Mononuclear cell (primary cell): Measurements from ENCODE around the gene RASL10B. TPM values are rescaled to one million over a fixed set of nuclear protein-coding genes. Genes with fewer than 3 reads are reported as not detected.
"Not testable (repeated sequence)": the region's sequence is repeated elsewhere in the genome, so short reads cannot be mapped to it uniquely, and the experiment has no call there.

Source experiments
- H3K27me3 ChIP-seq: 2 replicates; pipeline ENCODE4 v1.6.0; 2011; ENCODE audit warnings: low read length, control low read depth; ENCODE audit not compliant: insufficient read depth
- H3K4me1 ChIP-seq: 2 replicates; pipeline ENCODE4 v1.5.1; 2011; ENCODE audit warnings: mild to moderate bottlenecking, low read length, control low read depth; ENCODE audit not compliant: insufficient read depth
- H3K4me3 ChIP-seq: 2 replicates; pipeline ENCODE4 v1.5.1; 2011; ENCODE audit warnings: mild to moderate bottlenecking, low read length, moderate library complexity
- H3K9me3 ChIP-seq: 2 replicates; pipeline ENCODE4 v1.5.1; 2011; ENCODE audit warnings: low read depth, mild to moderate bottlenecking, control low read depth, low read length
- total RNA-seq: library from RNA; depleted of rRNA; stranded (reverse); fragments of >200 nt; gene quantifications from one replicate; pipeline ENCODE4 v1.2.3, GENCODE V29; 2012

RASL10B gene
- total RNA-seq, 1 donor, result 0.10 TPM

DNA sequence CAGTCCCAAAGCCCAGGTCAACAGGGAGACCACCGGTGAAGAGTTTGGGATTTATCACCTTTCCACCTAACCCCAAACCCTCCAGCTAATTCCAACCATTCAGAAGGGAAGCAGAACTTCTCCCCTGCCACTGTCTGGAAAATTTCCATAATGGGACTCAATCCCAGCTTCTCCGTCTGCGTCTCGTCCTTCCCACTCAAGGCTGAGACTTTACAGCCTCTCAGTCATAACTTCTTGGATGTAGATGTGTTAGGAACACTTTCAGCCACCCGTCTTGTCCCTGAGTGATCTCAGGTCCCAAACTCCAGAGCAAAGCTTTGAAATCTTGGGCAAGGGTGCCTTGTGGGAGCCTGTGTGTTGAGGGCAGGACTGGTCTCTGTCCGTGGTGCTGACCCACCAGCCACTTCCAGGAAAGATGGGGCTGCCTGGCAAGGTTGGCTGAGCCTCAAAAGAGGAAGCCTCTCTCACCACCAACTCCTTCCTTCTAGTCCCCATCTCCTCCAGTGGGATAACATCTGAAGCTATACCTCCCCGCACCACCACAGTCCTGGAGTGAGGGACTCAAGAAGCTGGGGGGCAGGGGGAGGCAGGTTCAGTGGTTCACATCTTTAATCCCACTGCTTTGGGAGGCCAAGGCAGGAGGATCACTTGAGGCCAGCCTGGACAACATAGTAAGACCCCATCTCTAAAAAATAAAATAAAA, 12.3 kb downstream of the RASL10B start:
- Histone ChIP-seq H3K4me3 (no peak overlapping the region), H3K27me3 (peaks cover 14% of the 10 kb centered on the region), H3K4me1 (no peaks in the 10 kb centered on the region), H3K9me3 (no peaks in the 10 kb centered on the region)

GRCh38 chr17:35744830-35745229, 13.4 kb downstream of the RASL10B start:
- Histone ChIP-seq H3K9me3 (no peaks in the 10 kb centered on the region), H3K4me3 (no peak overlapping the region), H3K4me1 (no peaks in the 10 kb centered on the region), H3K27me3 (peaks cover 25% of the 10 kb centered on the region)

GRCh38 chr17:35745246-35745645, 13.8 kb downstream of the RASL10B start:
- Histone ChIP-seq H3K9me3 (no peaks in the 10 kb centered on the region), H3K4me3 (no peak overlapping the region), H3K27me3 (peaks cover 27% of the 10 kb centered on the region), H3K4me1 (no peaks in the 10 kb centered on the region)

DNA sequence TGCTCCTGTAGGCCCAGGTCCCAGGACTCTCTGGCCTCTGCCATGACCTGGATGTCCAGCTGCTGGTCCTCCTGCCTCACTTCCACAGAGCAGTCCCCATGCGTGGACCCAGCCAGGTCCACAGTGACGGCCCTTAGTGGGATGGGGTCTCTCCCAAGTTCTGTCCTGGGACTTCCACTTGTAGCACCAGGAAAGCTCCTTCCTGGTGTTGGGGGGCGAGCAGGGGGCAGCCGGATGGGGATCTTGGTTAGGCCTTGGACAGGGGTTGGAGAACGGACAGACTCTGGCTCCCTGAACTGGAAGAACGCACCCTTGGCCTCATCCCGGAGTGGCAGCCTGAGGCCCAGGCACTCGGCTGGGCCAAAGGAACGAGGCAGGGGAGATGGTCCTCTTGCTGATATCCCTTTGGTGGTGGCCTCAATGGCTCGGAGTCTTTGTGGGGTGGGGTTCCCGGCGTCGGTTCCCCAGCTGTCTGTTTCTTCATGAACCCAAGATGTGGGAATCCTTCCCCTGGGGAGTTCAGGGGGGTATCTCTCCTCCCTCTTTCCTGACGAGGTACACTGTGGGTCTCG, 14.4 kb downstream of the RASL10B start:
- Histone ChIP-seq H3K4me3 (no peak overlapping the region), H3K27me3 (peaks cover 27% of the 10 kb centered on the region), H3K9me3 (no peaks in the 10 kb centered on the region), H3K4me1 (no peaks in the 10 kb centered on the region)

- no peak overlapping the region for H3K4me3 ChIP-seq
- H3K27me3 ChIP-seq, result peaks cover 21% of the 10 kb centered on the region
- no peaks in the 10 kb centered on the region for H3K9me3 ChIP-seq
- no peaks in the 10 kb centered on the region for H3K4me1 ChIP-seq
These were observed 16.1 kb downstream of the RASL10B start for GRCh38 chr17:35747540-35748017.

GRCh38 chr17:35748341-35748841, 17.0 kb downstream of the RASL10B start:
- no peaks in the 10 kb centered on the region for H3K9me3 ChIP-seq
- H3K4me3 ChIP-seq, result no peak overlapping the region
- H3K4me1 ChIP-seq, result no peaks in the 10 kb centered on the region
- peaks cover 20% of the 10 kb centered on the region for H3K27me3 ChIP-seq

DNA sequence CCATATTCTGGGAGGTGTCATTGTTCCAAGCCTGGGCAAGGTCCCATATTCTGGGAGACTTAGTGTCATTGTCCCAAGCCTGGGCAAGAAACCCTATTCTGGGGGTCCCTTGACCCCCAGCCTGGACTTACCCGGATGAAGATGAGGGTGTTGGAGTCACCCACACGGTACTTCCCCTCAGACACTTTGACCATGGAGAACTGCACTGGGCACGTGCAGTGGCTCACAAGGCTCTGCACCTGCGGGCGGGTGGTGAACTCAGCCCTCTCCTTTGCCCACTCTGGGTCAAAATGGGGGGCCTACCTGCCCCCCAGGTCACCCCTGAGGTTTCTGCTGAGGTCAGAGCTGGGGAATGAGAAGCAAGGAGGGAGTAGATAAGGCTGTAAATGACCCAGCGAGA, 17.5 kb downstream of the RASL10B start:
- H3K27me3 ChIP-seq, result peaks cover 20% of the 10 kb centered on the region
- no peaks in the 10 kb centered on the region for H3K4me1 ChIP-seq
- no peaks in the 10 kb centered on the region for H3K9me3 ChIP-seq
- H3K4me3 ChIP-seq, result no peak overlapping the region

DNA sequence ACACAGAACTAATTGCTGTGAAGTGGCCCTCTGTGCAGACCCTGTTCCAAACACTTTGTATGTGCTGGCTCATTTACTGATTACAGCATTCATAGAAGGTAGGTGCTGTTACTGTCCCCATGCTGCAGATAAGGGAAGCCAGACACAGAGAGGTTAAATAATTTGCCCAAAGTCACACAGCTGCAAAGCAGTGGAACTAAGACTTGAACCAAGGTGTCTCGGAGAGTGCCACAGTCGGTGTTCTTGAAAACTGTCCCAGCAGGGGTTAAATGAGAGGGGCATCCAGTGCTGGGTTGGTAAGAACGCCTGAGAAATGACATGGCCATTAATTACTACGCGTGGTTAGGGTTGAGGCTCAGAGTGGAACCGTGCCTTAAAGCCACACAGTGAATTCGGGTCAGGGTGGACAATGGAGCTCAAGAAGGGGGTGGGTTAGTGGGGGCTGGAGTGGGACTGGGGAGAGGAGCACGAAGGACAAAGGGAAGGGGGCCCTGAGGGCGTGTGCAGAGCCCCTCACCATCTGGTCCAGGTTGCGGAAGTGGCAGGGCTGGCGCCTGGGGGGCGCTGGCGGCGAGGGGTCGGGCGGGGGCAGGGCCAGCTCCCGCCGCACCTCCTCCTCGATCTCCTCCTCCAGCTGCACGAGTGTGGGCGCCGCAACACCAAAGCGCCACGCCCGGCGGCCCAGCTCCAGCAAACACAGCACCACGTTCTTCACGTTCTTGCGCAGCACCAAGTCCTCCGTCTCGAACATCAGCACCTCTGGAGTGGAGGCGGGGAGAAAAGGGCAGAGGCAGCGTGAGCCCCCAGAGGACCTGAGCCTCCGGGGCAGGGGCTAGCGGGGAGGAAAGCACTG, 18.3 kb downstream of the RASL10B start:
- no peak overlapping the region for H3K4me3 ChIP-seq
- H3K27me3 ChIP-seq, result peaks cover 20% of the 10 kb centered on the region
- no peaks in the 10 kb centered on the region for H3K9me3 ChIP-seq
- no peaks in the 10 kb centered on the region for H3K4me1 ChIP-seq

DNA sequence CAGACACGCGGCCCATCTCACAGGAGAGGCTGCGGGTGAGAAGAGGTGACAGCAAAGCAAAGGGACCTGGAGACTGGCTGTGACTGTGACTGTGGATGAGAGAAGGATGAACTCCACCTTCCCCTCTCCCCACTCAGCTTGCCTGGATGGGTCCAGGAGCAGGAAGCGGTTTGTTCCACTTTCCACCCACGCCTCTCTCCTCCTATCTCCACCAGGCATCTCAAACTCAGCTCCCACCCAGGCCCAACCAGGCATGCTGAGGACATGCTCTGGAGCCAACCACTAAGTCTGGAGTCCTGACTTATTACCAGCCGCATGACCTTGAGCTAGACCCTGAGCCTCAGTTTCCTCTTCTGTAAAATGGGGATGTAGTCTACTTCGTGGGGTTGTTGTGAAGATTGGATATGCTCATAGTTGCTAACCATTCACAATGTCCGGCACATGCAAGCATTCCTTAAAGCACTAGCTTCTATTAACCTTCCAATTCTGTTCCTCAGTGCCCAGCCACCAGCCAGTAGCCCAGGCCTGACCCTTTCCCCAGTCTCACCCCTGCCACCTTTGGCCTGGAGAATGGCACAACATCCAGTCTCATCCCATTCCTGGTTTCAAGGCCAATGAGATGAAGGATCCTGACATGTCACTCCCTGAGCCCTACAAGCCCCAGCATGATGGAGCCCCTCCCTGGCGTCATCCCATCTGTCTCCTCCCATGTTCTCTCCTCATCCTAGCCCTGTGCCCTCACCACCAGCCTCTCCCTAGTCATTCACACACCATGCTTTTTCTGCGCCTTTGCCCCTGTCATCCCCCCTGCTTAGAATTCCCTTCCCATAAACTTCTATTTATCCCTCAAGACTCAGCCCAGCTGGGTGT, 19.3 kb downstream of the RASL10B start:
- Histone ChIP-seq H3K4me3 (no peak overlapping the region), H3K9me3 (no peaks in the 10 kb centered on the region), H3K4me1 (no peaks in the 10 kb centered on the region), H3K27me3 (peaks cover 20% of the 10 kb centered on the region)

GRCh38 chr17:35751541-35751940, 20.1 kb downstream of the RASL10B start:
- peaks cover 20% of the 10 kb centered on the region for H3K27me3 ChIP-seq
- H3K4me1 ChIP-seq, H3K9me3 ChIP-seq, H3K4me3 ChIP-seq: not testable (repeated sequence)

DNA sequence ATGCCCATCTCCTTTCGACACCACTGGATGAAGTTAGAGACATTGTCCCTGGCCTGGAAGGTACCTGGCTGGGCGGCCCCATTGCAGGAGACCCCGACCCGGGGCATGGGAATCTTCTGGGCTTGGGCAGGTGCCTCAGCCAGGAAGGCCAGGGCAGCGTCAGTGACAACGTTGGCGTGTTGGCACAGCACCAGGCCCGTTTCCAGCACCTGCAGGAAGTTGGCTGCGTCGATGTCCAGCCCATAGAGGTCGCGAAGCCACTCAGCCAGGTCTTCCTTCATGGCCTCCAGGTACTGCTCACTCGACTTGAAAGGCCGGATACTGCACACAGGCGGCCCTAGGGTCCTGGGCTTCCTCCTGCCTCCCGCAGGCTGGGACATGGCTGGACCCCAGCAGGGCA, 21.0 kb downstream of the RASL10B start:
- H3K4me3 ChIP-seq, result no peak overlapping the region
- H3K27me3 ChIP-seq, result peaks cover 20% of the 10 kb centered on the region
- no peaks in the 10 kb centered on the region for H3K4me1 ChIP-seq
- H3K9me3 ChIP-seq, result no peaks in the 10 kb centered on the region

GRCh38 chr17:35752945-35753764, 21.7 kb downstream of the RASL10B start, which contains the start of gene GAS2L2:
Gene GAS2L2 (minus strand): TSS chr17:35753239. CDS start chr17:35752850, 389 bp downstream.
- peaks cover 20% of the 10 kb centered on the region for H3K27me3 ChIP-seq
- H3K9me3 ChIP-seq, result no peaks in the 10 kb centered on the region
- no peak within 1 kb of the TSS for H3K4me3 ChIP-seq
- H3K4me1 ChIP-seq, result no peaks in the 10 kb centered on the region

DNA sequence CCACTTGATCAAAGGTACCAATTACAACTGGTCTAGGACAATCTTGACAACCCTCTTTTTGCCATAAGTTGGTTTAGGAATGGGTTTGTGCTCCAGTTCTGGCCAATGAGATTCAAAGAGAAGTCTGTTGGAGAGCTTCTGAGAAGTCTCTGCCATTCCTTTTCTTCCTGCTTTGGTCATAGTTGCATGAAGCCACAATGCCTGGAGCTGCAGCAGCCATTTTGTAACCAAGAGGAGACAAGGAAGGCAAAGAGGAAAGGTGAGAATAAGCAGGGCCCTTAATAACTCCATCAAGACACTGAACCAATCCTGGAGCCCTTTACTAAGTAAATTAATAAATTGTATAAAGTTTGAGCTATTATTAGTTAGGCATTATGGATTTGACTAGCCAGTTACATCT, 25.8 kb downstream of the RASL10B start:
- Histone ChIP-seq H3K4me1 (no peaks in the 10 kb centered on the region), H3K4me3 (no peak overlapping the region), H3K9me3 (no peaks in the 10 kb centered on the region), H3K27me3 (no peaks in the 10 kb centered on the region)

- Histone ChIP-seq H3K4me3 (no peak within 1 kb of the TSS), H3K4me1 (peaks cover 13% of the 10 kb centered on the region), H3K27me3 (no peaks in the 10 kb centered on the region), H3K9me3 (no peaks in the 10 kb centered on the region)
These were observed 29.1 kb downstream of the RASL10B start, which contains the start of gene C17orf50 for GRCh38 chr17:35760587-35760986. Gene C17orf50 (plus strand): TSS chr17:35760887. CDS start chr17:35760942, 55 bp downstream.
